ENCODE data around the gene PTTG2.

DNA sequence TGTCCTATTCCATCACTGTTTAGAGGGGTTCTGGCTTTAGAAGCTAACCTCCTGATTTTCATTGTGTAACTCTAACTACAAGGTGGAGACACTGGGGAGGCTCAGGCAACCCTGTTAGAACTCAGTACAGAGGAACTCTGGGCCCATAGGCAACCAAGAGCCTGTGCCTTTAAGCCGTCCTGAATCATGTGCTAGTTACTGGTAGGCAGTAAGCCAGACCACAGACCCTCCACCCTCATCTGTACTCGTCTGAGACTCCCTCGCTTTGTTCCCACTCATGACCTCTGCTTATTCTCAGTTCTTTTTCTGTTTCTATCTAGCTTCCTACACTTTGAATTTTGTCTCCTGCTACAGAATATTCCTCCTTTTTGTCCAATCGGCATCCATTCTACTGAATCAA, 37.9 kb upstream of the PTTG2 start:
- TF ChIP-seq EZH2 (IDR thresholded peaks at IDR 0.05; ENCODE audit: borderline replicate concordance, low read length) = no peak
- TF ChIP-seq, protein P1, sequence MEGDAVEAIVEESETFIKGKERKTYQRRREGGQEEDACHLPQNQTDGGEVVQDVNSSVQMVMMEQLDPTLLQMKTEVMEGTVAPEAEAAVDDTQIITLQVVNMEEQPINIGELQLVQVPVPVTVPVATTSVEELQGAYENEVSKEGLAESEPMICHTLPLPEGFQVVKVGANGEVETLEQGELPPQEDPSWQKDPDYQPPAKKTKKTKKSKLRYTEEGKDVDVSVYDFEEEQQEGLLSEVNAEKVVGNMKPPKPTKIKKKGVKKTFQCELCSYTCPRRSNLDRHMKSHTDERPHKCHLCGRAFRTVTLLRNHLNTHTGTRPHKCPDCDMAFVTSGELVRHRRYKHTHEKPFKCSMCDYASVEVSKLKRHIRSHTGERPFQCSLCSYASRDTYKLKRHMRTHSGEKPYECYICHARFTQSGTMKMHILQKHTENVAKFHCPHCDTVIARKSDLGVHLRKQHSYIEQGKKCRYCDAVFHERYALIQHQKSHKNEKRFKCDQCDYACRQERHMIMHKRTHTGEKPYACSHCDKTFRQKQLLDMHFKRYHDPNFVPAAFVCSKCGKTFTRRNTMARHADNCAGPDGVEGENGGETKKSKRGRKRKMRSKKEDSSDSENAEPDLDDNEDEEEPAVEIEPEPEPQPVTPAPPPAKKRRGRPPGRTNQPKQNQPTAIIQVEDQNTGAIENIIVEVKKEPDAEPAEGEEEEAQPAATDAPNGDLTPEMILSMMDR (conservative IDR thresholded peaks at IDR 0.05 in 1 of 2, IDR thresholded peaks at IDR 0.05 in 1 of 2; ENCODE audit: extremely low read depth in 1 of 2, insufficient read depth in 1 of 2, low read depth in 1 of 2, low read length in 2 of 2) = no peak

Data from mammary epithelial cell (primary cell).